Measurements from ENCODE around the gene TUBB6.

The TUBB6 gene

DNA sequence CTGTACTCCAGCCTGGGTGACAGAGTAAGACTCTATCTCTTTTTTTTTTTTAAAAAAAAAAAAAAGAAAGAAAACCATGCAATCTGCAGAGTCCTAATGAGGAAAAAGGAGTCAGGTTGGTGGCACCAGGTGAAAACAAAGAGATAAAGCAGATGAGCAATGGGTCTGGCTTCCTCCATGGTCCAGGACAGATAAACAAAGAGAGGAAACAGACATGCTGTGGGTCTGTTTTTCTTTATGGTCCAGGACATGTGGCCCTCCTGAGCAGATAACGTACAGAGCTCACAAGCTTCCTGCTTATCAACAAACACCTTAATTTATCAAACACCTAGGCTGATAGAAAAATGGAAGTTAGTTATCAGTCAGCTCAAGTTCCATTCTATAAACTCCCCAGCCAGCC, 24.4 kb upstream of the TUBB6 start:
- Mint-ChIP-seq H3K4me1 (no peaks in the 10 kb centered on the region), H3K9me3 (no peaks in the 10 kb centered on the region), H3K36me3 (no peaks in the 10 kb centered on the region), H3K27ac (no peak overlapping the region), H3K4me3 (no peak overlapping the region)
- ATAC-seq (no peak), DNase-seq (ENCODE audit: low spot score in 2 of 2) (no peak)

DNA sequence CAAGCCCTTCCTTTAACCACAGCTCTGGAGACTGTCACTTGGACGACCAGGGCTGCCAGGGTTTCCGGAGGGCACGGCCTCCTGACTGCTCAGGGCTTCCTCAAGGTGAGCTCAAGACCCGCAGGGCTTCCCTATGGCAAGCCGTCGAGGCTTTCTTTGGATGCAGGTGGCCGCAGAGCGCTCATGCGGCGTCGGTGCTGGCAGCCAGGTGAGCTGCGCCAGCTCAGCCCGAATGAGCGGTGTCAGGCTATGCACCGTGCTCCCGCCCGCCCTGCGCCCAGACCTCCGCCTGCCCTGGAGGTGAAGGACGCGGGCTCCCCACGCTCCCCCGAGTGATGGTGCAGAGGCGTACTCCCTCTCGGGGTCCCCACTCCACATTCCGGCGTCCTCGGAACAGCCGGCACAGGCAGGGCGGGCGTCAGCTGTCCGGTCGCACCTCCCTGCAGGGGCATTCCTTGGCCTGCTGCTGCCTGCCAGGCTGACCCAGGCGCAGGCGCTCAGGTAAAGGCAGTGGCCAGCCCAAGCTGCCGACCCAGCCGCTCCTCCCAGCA, 20.8 kb upstream of the TUBB6 start:
- Mint-ChIP-seq H3K4me1 (no peaks in the 10 kb centered on the region), H3K36me3 (no peaks in the 10 kb centered on the region), H3K27ac (no peak overlapping the region), H3K9me3 (no peaks in the 10 kb centered on the region), H3K4me3 (no peak overlapping the region)
- ATAC-seq (no peak), DNase-seq (ENCODE audit: low spot score in 2 of 2) (no peak)

DNA sequence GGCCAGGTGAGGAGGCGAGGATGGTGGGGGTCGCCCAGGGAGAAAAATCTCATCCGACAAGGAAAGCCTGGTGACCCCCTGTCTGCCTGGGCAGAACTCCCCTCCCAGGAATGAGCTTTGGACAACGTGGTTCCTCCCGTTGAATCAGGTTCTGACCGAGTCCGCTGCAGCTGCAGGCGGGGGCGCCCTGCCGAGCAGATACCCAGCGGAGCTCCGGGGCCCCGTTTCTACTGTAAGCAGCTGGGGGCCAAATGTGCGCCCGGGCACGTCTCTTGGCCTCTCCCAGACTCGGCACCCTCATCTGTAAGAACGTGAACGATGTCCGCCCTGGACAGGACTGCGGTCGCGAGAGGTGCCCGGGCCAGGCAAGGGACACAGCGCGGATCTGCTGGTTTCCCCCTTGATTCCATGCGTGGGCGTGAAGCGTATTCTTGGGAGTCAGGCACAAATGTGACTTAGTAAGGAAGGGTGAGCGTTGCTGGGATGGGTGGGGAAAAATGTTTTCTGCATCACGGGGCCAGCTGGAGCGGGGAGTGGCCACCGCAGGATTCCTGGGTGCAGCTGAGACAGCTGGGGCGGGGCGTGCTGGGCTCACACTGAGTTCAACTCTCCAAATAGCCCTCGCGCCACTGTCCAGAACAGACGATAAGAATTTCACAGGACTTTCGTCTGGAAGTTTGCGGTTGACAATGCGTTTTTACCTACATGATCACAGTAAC, 20.2 kb upstream of the TUBB6 start:
- ATAC-seq (peak; percentile 7), DNase-seq (ENCODE audit: low spot score in 2 of 2) (no peak)
- Mint-ChIP-seq H3K4me1 (no peaks in the 10 kb centered on the region), H3K9me3 (no peaks in the 10 kb centered on the region), H3K36me3 (no peaks in the 10 kb centered on the region), H3K27ac (no peak overlapping the region), H3K4me3 (no peak overlapping the region)

DNA sequence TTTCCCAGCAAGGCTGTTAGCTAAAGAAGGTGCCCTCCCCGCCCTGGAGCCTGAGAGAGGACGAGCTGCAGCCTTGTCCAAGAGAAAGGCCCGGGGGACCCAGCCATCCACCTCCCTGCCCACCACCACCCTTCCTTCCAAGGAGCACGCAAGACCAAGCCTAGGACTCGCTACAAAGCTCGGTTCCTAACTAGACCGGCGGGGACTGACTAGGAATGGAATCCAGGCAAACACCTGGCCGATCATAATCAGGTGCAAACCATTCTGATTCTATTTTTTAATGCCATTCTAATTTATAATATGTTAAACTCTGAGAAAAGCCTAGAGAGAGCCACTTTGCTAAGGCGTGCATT, 19.7 kb upstream of the TUBB6 start:
- Mint-ChIP-seq H3K27ac (no peak overlapping the region), H3K9me3 (no peaks in the 10 kb centered on the region), H3K4me3 (no peak overlapping the region), H3K4me1 (no peaks in the 10 kb centered on the region), H3K36me3 (no peaks in the 10 kb centered on the region)
- no peak for DNase-seq (ENCODE audit: low spot score in 2 of 2)
- ATAC-seq: no peak

DNA sequence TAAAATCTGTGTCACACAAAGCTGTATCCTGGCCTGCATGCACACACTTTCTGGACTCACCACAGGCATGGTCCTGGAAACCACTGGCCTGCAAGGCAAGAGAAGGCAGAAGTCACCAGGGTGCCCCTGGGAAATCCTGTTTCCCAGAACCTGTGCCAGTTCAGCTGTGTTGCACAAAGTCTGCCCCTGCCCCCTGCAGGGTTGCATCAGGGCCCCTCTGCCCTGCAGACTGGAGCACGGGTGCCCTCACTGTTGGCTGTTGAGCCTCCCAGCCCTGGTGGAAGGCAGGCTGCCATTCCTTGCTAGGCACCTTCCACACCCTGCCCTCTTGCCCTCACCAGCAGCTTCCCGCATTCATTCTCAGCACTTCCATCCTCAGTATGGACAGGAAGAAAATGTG, 18.0 kb upstream of the TUBB6 start:
- DNase-seq (ENCODE audit: low spot score in 2 of 2) (no peak), ATAC-seq (no peak)
- Mint-ChIP-seq H3K36me3 (no peaks in the 10 kb centered on the region), H3K4me3 (no peak overlapping the region), H3K9me3 (no peaks in the 10 kb centered on the region), H3K4me1 (no peaks in the 10 kb centered on the region), H3K27ac (no peak overlapping the region)

DNA sequence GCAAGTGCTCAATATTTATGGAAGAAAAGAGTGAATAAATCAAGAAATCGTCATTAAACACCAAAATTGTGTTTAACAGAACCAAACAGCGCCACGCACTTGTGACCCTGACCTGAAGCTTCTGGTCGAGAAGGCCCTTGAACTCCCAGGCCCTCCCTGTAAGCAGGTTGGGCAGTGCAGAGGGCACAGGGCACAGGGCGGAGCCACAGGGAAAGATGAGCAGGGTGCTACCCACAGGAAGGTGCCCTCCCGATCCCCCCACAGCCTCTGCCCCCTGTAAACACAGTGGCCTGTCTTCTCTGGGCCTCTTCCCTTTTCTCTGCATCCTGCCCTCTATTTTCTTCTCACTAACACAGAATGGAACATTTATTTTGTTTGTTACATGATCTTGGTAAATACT, 16.9 kb upstream of the TUBB6 start:
- Mint-ChIP-seq H3K27ac (no peak overlapping the region), H3K4me3 (no peak overlapping the region), H3K36me3 (no peaks in the 10 kb centered on the region), H3K9me3 (no peaks in the 10 kb centered on the region), H3K4me1 (no peaks in the 10 kb centered on the region)
- DNase-seq (ENCODE audit: low spot score in 2 of 2) (no peak), ATAC-seq (no peak)

DNA sequence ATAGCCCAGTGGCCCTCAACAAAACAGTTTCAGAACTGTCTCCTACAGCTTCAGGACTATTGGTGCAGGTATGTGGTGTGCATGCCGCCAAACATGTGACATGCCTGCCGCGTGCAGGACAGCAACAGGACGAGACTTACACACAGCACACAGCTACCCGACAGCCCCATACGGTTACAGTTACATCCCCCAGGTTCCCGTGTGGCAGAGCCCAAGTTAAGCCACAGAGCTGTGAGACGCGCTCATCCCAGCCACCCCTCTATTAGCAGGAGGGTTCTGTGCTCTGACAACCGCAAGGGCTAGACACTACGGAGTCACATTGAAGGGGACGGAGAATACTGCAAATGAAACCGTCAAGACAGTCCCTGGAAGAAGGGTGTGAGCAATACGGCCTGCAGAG, 16.4 kb upstream of the TUBB6 start:
- ATAC-seq: no peak

DNA sequence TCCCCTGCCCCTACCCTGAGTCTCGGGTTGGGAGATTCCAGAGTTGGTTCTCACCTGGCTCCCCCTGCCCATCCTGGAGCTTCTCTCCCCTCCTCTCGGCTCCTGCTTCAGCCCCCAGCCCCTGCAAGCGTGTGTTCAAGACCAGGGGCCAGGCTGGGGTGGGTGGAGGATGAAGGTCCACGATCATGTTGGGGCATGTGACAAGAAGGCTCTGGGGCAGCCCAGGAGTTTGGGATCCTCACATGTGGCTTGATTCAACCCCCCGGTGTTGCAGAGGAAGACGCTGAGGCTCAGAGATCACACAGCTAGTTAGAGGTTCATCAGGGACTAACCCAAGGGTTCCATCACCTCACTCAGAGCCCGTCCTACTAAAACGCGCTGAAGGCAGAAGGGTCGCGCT, 14.2 kb upstream of the TUBB6 start:
- Mint-ChIP-seq H3K4me1 (no peaks in the 10 kb centered on the region), H3K9me3 (no peaks in the 10 kb centered on the region), H3K4me3 (no peak overlapping the region), H3K27ac (no peak overlapping the region), H3K36me3 (no peaks in the 10 kb centered on the region)
- DNase-seq (ENCODE audit: low spot score in 2 of 2) (no peak), ATAC-seq (no peak)

More for the DNA sequence above, 16.4 kb upstream of the TUBB6 start:
- no peak overlapping the region for H3K27ac Mint-ChIP-seq
- DNase-seq (ENCODE audit: low spot score in 2 of 2): no peak
- H3K4me1 Mint-ChIP-seq: no peaks in the 10 kb centered on the region
- H3K9me3 Mint-ChIP-seq: no peaks in the 10 kb centered on the region
- H3K4me3 Mint-ChIP-seq: no peak overlapping the region
- H3K36me3 Mint-ChIP-seq: no peaks in the 10 kb centered on the region

DNA sequence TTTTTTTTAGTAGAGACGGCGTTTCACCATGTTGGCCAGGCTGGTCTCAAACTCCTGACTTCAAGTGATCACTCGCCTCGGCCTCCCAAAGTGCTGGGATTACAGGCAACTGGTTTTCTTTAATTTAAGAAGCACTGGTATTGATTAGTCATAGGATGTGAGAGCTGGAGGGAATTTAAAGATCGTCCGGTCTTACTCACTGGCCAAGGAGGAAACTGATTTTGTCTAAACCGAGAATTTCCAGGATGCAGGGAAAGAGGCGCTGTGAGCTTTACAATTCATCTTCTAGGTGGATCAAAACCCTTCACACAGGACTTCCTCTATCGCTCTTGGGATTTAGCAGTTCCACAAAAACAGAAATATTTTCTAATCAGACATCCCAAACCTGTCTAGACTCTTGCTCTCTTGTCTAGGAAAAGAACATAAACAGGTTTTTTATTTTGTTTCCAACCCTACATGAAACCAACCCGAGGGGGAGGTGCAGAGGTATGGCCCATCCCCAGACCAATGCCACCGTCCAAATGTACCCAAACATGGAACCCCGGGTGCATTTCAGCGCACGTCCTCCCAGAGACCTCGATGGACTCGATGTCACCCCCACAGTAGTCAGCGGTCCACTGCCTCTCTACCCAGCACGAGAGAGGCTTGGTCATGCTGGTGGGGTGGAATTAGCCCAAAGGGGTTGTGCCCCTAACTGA, 12.5 kb upstream of the TUBB6 start:
- no peak overlapping the region for H3K27ac Mint-ChIP-seq
- no peaks in the 10 kb centered on the region for H3K36me3 Mint-ChIP-seq
- H3K4me3 Mint-ChIP-seq: no peak overlapping the region
- ATAC-seq (no peak), DNase-seq (ENCODE audit: low spot score in 2 of 2) (no peak)
- H3K4me1 Mint-ChIP-seq: no peaks in the 10 kb centered on the region
- no peaks in the 10 kb centered on the region for H3K9me3 Mint-ChIP-seq

DNA sequence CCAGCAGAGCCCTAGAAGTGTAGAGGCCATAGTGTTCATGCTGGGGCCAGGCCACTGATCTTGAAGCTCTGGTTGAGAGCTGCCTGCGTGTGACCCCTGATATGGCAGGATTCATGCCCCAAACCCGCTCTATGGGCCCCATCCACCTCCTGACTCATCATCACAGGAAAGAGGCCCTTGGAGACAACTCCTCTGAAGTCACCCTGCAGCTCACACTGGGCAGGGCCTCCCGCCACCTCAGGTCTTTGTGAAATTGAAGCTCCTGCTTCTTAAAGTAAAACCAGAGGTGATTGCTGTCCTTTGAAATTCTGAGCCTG, 12.0 kb upstream of the TUBB6 start:
- Mint-ChIP-seq H3K4me1 (no peaks in the 10 kb centered on the region), H3K9me3 (no peaks in the 10 kb centered on the region), H3K27ac (no peak overlapping the region), H3K4me3 (no peak overlapping the region), H3K36me3 (no peaks in the 10 kb centered on the region)
- ATAC-seq (peak; percentile 39), DNase-seq (ENCODE audit: low spot score in 2 of 2) (no peak)

DNA sequence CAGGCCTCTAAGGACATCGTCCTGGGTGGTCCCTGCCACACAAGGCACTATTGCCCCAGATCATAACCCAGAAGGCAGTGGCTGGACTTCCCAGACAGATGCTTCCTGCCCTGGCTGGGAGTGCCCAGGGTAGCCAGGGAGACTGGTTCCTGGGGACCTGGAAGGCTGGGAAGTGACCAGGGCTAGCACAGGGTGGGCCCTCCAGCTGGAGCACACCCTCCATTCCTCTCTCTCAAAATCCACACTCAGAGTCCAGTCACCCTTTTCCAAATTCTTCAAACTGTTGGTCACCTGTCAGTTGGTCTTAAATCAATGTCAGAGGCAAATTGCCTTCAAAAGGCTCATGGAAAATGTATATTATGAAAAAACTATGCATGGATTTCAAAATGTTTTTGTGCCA, 11.6 kb upstream of the TUBB6 start:
- Mint-ChIP-seq H3K4me1 (no peaks in the 10 kb centered on the region), H3K9me3 (no peaks in the 10 kb centered on the region), H3K4me3 (no peak overlapping the region), H3K36me3 (no peaks in the 10 kb centered on the region), H3K27ac (no peak overlapping the region)
- ATAC-seq: no peak
- no peak for DNase-seq (ENCODE audit: low spot score in 2 of 2)

DNA sequence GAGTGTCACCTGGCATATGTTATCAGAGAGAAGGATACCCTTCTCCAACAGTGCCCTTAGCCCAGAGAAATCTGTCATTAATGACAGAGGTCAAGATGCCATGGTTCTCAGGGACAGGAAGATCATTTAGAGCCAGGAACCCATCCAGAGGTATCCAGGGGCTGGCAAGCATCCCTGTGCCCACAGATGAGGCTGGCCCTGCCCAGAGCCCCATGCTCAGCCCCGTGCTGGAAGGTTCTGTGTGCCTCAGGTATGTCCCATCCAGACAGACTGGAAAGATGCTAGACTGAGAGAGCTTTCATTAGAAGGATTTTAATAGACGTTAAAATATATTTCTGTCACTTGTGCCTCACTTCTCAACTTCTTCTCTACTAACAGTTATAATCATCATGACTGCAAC, 8.2 kb upstream of the TUBB6 start:
- H3K4me1 Mint-ChIP-seq: no peaks in the 10 kb centered on the region
- ATAC-seq: no peak
- DNase-seq (ENCODE audit: low spot score in 2 of 2): no peak
- no peaks in the 10 kb centered on the region for H3K9me3 Mint-ChIP-seq
- H3K27ac Mint-ChIP-seq: no peak overlapping the region
- H3K36me3 Mint-ChIP-seq: no peaks in the 10 kb centered on the region
- no peak overlapping the region for H3K4me3 Mint-ChIP-seq

DNA sequence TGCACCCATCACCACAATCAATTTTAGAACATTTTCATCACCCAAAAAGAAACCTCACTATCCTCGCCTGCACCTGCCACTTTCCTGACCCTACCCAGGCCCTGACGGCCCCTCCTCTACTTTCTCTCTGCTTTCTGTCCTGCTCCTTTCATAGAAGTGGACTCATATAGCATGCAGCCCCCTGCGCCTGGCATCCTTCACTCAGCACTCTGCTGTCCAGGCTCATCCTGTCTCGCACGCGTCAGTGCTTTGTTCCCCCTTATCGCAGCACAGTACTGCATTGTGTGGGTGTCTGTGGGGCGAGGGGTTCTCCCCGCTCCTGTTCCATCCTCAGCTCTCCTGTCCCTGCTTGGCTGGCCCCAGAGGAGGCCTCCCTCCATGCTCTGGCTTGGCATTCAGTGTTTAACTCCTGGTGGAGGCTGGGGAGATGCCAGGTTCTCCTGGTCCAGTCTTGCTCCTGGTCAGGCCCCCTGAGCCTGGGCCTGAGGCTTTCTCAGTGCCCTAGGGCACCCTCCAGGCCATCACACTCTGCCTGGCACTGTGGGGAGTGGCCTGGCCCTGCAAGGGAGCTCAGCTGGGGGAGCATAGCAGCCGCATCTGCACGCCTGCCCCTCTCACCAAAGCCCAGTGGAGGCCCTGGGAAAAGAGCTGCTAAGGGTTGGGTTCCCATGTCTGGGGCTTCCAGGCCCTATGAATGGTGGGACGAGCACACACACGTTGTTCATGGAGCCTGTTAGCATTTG, 6.6 kb upstream of the TUBB6 start:
- Mint-ChIP-seq H3K27ac (no peak overlapping the region), H3K4me1 (peaks cover 1% of the 10 kb centered on the region), H3K4me3 (no peak overlapping the region), H3K36me3 (no peaks in the 10 kb centered on the region), H3K9me3 (no peaks in the 10 kb centered on the region)
- DNase-seq (ENCODE audit: low spot score in 2 of 2) (no peak), ATAC-seq (peak; percentile 19)

DNA sequence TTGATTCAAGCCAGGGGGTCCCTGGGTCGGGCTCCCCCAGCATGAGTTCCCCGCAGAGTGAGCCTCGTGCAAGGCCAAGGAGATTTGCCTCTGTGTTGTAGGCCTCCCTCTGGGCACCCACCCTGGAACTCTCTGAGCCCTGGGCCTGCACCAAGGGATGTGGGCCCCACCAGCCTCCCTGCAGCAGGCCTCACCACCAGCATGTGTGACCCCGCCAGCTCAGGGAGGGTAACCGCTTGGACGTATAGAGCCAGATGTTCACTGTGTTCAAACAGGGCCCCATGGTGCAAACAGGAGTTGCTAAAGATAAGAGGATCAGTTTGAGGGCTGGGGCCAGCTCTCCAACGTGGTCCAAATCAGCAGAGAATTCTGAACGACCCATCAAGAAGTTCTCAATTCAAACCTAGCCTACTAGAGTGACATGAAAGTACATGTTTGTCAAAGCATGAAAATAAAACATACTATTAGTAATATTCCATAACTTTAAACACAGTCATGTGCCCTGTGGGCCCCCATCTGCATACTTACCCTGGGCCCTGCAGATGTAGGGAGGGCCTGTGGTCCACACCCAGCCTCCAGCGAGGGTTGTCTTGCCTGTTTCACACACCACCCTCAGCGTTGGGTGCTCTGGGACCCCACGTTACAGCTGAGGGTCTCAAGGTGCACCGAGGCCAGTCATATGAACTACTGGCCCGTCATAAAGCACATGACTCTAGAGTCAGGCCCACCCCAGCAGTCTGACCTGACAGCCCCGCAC, 5.5 kb upstream of the TUBB6 start:
- H3K4me1 Mint-ChIP-seq: peaks cover 13% of the 10 kb centered on the region
- H3K4me3 Mint-ChIP-seq: no peak overlapping the region
- H3K36me3 Mint-ChIP-seq: peaks cover 4% of the 10 kb centered on the region
- DNase-seq (ENCODE audit: low spot score in 2 of 2): no peak
- H3K9me3 Mint-ChIP-seq: no peaks in the 10 kb centered on the region
- H3K27ac Mint-ChIP-seq: no peak overlapping the region
- ATAC-seq: no peak
